Left ventricle myocardium inferior (tissue), 1 donor: Measurements from ENCODE around the gene SLC14A1. TPM values are rescaled to one million over a fixed set of nuclear protein-coding genes. Genes with fewer than 3 reads are reported as not detected.

Experiments used
- DNase-seq: peaks from one replicate; pipeline ENCODE4 v3.0.0-alpha.2; 2020
- H3K27ac ChIP-seq: fragments of 200-600 bp; replicated peaks from 2 replicates; pipeline ENCODE4 v1.8.0; 2021
- H3K27me3 ChIP-seq: fragments of 200-600 bp; 2 replicates; pipeline ENCODE4 v1.8.0; 2021; ENCODE audit warnings: low read depth
- H3K36me3 ChIP-seq: fragments of 200-600 bp; 2 replicates; pipeline ENCODE4 v1.8.0; 2021
- H3K4me1 ChIP-seq: fragments of 200-600 bp; 2 replicates; pipeline ENCODE4 v1.8.0; 2021
- H3K4me3 ChIP-seq: fragments of 200-600 bp; 2 replicates; pipeline ENCODE4 v1.8.0; 2021; ENCODE audit warnings: mild to moderate bottlenecking, moderate library complexity
- H3K9me3 ChIP-seq: fragments of 200-600 bp; replicated peaks from 2 replicates; pipeline ENCODE4 v1.8.0; 2021
- CTCF ChIP-seq: fragments of 200-600 bp; IDR thresholded peaks from 2 replicates; pipeline ENCODE4 v1.8.0; 2021; ENCODE audit warnings: antibody characterized with exemption, mild to moderate bottlenecking, borderline replicate concordance
- intact Hi-C: fragments of 100-400 bp; cut with micrococcal nuclease; formaldehyde crosslinking; loops from one replicate; pipeline ENCODE4 v1.11.0; 2022
- long read RNA-seq: library from polyadenylated mRNA; unstranded; transcript quantifications from one replicate; pipeline ENCODE4 v2.0.0, GENCODE V29; 2021
- total RNA-seq: library from RNA; stranded (reverse); fragmentation: NEBNext Ultra II Directional; extraction: Animal tissue kit (Norgen Biotek cat#: 25700); gene quantifications from one replicate; pipeline ENCODE4 v1.2.1, GENCODE V29; 2021
- donor health status: DM: no; HTN: yes; CAD: no; lungs with severe emphysema.

Gene SLC14A1
- total RNA-seq: 22.1 TPM
- long read RNA-seq, transcript SLC14A1-217 (3 exons, 554 nt): major isoform, 24 of 25 reads
- long read RNA-seq, partial matches to known transcripts: 0 of 25 reads
- long read RNA-seq, other reads (novel, unspliced or antisense): 1 of 25 reads

- intact Hi-C loops: no loop called here
These were observed at the start of gene SLC14A1 for GRCh38 chr18:45723567-45724355. Gene SLC14A1, plus strand, starts transcription at chr18:45724181. Its CDS starts 6,140 bp downstream, at chr18:45730321.

GRCh38 chr18:45677276-45677807 lies 46.6 kb upstream of the SLC14A1 start:
- Histone ChIP-seq H3K4me3 (no peak overlapping the region), H3K27me3 (no peaks in the 10 kb centered on the region), H3K27ac (no peak overlapping the region), H3K36me3 (no peaks in the 10 kb centered on the region), H3K9me3 (no peaks in the 10 kb centered on the region), H3K4me1 (no peaks in the 10 kb centered on the region)
- intact Hi-C loops: no loop called here
- DNase-seq: no peak
- no peak for TF ChIP-seq CTCF

More at GRCh38 chr18:45723567-45724355, at the start of gene SLC14A1:
- Histone ChIP-seq H3K9me3 (no peaks in the 10 kb centered on the region), H3K4me3 (no peak within 1 kb of the TSS), H3K27me3 (peaks cover 16% of the 10 kb centered on the region), H3K4me1 (peaks cover 12% of the 10 kb centered on the region), H3K27ac (no peak within 1 kb of the TSS), H3K36me3 (no peaks in the 10 kb centered on the region)
- DNase-seq: no peak
- TF ChIP-seq CTCF: no peak

GRCh38 chr18:45678441-45678840 lies 45.5 kb upstream of the SLC14A1 start:
- no peaks in the 10 kb centered on the region for H3K36me3 ChIP-seq
- H3K4me3 ChIP-seq: no peak overlapping the region
- intact Hi-C loops: no loop called here
- TF ChIP-seq CTCF: no peak
- no peak overlapping the region for H3K27ac ChIP-seq
- no peaks in the 10 kb centered on the region for H3K4me1 ChIP-seq
- H3K9me3 ChIP-seq: no peaks in the 10 kb centered on the region
- H3K27me3 ChIP-seq: no peaks in the 10 kb centered on the region
- DNase-seq: no peak

- no peak overlapping the region for H3K27ac ChIP-seq
- no peaks in the 10 kb centered on the region for H3K36me3 ChIP-seq
- H3K4me1 ChIP-seq: no peaks in the 10 kb centered on the region
- DNase-seq: no peak
- intact Hi-C loops: no loop called here
- H3K27me3 ChIP-seq: no peaks in the 10 kb centered on the region
- no peaks in the 10 kb centered on the region for H3K9me3 ChIP-seq
- H3K4me3 ChIP-seq: no peak overlapping the region
- TF ChIP-seq CTCF: no peak
These were observed 45.1 kb upstream of the SLC14A1 start for GRCh38 chr18:45678850-45679249.

GRCh38 chr18:45680066-45680690 lies 43.8 kb upstream of the SLC14A1 start:
- Histone ChIP-seq H3K27me3 (no peaks in the 10 kb centered on the region), H3K9me3 (no peaks in the 10 kb centered on the region), H3K4me3 (no peak overlapping the region), H3K36me3 (no peaks in the 10 kb centered on the region), H3K4me1 (no peaks in the 10 kb centered on the region), H3K27ac (no peak overlapping the region)
- TF ChIP-seq CTCF: no peak
- DNase-seq: no peak
- intact Hi-C loops: no loop called here
